ENCODE measurements around the gene SARNP.

SARNP gene

DNA sequence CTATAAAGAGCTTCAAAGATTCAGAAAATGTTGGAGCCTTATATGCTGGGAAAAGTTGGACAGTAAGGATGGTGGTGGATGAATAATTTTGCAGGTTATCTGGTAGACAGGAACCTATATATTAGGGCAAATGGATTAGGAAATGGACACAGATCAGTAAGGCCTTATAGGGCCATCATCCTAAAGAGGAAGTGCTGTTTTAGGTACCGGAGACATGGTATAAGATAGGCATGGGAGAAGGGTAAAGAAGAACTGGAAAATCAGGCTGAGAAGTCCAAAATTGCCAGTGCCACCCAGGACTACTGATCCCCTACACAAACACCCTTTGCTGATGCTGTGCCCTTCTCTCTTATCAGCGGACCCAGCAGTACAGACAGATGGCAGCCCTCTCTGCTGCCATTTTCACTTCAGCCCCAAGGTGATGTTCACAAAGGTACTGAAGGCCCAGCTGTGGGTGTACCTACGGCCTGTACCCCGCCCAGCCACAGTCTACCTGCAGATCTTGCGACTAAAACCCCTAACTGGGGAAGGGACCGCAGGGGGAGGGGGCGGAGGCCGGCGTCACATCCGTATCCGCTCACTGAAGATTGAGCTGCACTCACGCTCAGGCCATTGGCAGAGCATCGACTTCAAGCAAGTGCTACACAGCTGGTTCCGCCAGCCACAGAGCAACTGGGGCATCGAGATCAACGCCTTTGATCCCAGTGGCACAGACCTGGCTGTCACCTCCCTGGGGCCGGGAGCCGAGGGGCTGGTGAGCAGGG lies 69.1 kb downstream of the SARNP start:
- TF ChIP-seq, protein P1, sequence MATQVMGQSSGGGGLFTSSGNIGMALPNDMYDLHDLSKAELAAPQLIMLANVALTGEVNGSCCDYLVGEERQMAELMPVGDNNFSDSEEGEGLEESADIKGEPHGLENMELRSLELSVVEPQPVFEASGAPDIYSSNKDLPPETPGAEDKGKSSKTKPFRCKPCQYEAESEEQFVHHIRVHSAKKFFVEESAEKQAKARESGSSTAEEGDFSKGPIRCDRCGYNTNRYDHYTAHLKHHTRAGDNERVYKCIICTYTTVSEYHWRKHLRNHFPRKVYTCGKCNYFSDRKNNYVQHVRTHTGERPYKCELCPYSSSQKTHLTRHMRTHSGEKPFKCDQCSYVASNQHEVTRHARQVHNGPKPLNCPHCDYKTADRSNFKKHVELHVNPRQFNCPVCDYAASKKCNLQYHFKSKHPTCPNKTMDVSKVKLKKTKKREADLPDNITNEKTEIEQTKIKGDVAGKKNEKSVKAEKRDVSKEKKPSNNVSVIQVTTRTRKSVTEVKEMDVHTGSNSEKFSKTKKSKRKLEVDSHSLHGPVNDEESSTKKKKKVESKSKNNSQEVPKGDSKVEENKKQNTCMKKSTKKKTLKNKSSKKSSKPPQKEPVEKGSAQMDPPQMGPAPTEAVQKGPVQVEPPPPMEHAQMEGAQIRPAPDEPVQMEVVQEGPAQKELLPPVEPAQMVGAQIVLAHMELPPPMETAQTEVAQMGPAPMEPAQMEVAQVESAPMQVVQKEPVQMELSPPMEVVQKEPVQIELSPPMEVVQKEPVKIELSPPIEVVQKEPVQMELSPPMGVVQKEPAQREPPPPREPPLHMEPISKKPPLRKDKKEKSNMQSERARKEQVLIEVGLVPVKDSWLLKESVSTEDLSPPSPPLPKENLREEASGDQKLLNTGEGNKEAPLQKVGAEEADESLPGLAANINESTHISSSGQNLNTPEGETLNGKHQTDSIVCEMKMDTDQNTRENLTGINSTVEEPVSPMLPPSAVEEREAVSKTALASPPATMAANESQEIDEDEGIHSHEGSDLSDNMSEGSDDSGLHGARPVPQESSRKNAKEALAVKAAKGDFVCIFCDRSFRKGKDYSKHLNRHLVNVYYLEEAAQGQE (IDR thresholded peaks at IDR 0.05; ENCODE audit: insufficient read depth in 1 of 2, low read depth in 2 of 2, low read length in 2 of 2) = no peak
- TF ChIP-seq POLR2AphosphoS5 (IDR thresholded peaks at IDR 0.05; ENCODE audit: low read depth, low read length) (no peak), TAF1 (IDR thresholded peaks at IDR 0.05; ENCODE audit: borderline replicate concordance, insufficient read depth, low read length) (no peak), SIN3A (IDR thresholded peaks at IDR 0.05; ENCODE audit: borderline replicate concordance, insufficient read depth, low read length) (no peak), FOXP2 (optimal IDR thresholded peaks at IDR 0.05; ENCODE audit: borderline replicate concordance, extremely low read depth, extremely low read length, insufficient read depth) (no peak)

DNA sequence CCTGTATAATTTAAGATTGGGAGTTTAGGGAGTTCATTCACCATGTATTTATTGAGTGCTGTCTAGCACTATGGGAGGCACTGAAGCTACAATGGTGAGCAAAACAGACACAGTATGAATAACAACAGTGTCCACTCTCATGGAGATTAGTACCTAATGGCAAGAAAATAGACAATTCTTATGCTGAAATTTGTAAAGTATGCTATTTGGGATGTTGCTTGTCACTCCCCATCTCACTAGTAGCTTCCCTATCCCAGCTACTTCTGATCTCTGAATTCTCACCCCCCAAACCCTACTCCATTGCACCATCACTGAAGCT lies 70.7 kb downstream of the SARNP start:
- TF ChIP-seq POLR2AphosphoS5 (IDR thresholded peaks at IDR 0.05; ENCODE audit: low read depth, low read length) (no peak), TAF1 (IDR thresholded peaks at IDR 0.05; ENCODE audit: borderline replicate concordance, insufficient read depth, low read length) (no peak), FOXP2 (optimal IDR thresholded peaks at IDR 0.05; ENCODE audit: borderline replicate concordance, extremely low read depth, extremely low read length, insufficient read depth) (no peak), SIN3A (IDR thresholded peaks at IDR 0.05; ENCODE audit: borderline replicate concordance, insufficient read depth, low read length) (no peak)
- TF ChIP-seq, protein P1 (IDR thresholded peaks at IDR 0.05; ENCODE audit: insufficient read depth in 1 of 2, low read depth in 2 of 2, low read length in 2 of 2) = no peak

DNA sequence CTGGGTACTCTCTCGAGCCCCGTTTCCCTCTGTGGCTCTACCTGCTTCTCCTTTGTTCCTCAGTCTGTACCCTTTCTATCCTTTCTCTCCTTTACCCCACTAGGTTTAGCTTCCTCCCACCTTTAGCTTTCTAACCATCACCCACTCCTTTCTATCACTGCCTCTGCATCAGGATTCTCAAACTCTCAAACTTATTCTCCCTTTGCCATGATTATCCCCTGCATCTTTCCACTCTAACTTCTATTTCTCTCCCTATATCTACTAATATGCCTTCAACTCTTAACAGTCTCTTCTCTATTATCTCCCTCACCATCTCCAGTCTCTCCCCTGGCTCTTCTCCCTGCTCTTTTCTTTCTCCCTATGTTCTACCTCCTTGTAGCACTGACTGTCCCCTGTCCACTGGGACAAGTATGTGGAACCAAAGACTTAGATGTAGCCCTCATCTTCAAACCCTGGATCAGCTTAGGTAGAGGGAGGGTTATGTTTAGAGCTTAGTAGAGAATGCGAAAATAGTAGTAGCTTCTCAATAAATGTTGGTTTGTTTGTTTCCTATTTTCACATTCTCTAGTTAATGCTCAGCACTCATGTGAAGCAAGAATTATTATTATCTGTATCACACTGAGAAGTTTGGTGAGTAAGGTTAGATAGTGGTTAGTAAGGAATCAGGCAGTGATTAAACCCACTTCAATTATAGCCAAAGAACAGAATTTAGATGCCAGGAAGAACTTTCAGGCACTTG lies 71.2 kb downstream of the SARNP start:
- TF ChIP-seq POLR2AphosphoS5 (IDR thresholded peaks at IDR 0.05; ENCODE audit: low read depth, low read length) = no peak
- TF ChIP-seq FOXP2 (optimal IDR thresholded peaks at IDR 0.05; ENCODE audit: borderline replicate concordance, extremely low read depth, extremely low read length, insufficient read depth) = no peak
- no peak for TF ChIP-seq TAF1 (IDR thresholded peaks at IDR 0.05; ENCODE audit: borderline replicate concordance, insufficient read depth, low read length)
- TF ChIP-seq, protein P1 (IDR thresholded peaks at IDR 0.05; ENCODE audit: insufficient read depth in 1 of 2, low read depth in 2 of 2, low read length in 2 of 2) = no peak
- TF ChIP-seq SIN3A (IDR thresholded peaks at IDR 0.05; ENCODE audit: borderline replicate concordance, insufficient read depth, low read length) = no peak

DNA sequence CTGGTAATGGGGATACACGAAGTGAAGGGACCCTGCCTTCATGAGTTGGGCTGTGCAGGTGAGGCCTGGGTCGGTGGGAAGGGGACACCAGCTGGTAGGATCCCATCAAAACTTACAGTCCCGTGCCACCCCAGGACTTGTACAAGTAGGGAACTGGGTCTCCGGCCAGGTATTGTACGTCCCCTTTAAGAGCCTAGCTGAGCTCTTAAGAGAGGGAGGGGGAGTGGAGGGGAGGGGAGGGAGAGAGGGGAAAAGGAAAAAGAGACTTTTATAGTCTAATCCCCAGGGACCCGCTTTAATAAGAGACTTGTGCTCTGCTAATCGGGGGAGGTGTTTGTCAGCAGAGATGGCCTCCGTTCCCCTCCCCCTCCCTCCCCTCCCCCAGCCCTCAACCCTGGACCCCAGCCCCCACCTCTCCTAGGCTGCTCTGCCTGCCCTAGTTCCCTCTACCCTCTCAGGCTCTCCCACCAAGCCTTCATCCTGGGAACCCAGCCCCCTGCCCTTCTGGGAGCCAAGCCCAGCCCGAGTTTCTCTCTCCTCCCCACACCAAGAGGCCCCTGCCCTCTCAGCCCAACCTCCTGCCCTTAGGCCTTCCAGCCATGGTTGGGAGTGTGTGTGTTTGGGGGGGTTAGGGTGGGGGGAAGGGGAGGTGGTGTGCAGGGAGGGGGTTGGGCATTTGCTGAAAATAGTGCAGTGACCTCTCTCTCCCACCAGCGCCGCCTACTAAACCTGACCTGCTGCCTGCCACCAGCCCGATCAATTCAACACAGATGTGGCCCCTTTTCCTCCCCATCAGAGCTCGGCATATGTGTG lies 72.0 kb downstream of the SARNP start:
- no peak for TF ChIP-seq SIN3A (IDR thresholded peaks at IDR 0.05; ENCODE audit: borderline replicate concordance, insufficient read depth, low read length)

DNA sequence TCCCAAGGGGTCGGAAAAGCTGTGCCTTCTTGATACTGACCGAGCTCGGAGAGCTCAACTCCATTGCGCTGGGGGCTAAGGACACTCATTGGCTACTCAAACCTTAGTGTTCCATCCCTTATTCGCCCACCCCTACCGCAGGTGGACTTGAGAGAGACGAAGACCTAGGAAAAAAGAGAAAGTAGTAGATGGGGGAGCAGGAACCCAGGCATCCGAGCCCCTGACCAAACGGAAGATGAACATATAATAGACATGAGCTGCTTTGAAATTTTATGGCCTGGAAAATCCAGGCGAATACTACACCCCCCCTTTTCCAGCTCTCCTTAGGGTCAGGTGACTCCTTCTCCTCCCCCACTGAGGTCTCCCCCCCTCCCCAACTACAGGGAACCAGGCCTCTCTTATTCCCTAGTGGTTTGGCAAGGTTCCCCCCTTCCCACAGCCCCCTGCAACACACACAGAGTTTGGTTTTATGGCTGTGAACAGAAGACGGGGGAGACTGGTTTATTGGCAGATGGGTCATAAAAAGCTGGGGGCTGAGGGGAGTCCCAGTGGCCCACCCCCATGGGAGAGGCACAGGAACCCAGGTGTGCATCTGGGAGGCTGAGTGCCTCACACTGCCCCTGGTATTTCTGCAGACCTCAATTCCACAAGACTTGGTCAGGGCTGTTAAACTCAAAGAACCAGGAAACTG lies 73.0 kb downstream of the SARNP start:
- TF ChIP-seq SIN3A (IDR thresholded peaks at IDR 0.05; ENCODE audit: borderline replicate concordance, insufficient read depth, low read length) (no peak), TAF1 (IDR thresholded peaks at IDR 0.05; ENCODE audit: borderline replicate concordance, insufficient read depth, low read length) (no peak), POLR2AphosphoS5 (IDR thresholded peaks at IDR 0.05; ENCODE audit: low read depth, low read length) (no peak), FOXP2 (optimal IDR thresholded peaks at IDR 0.05; ENCODE audit: borderline replicate concordance, extremely low read depth, extremely low read length, insufficient read depth) (no peak)
- TF ChIP-seq, protein P1 (IDR thresholded peaks at IDR 0.05; ENCODE audit: insufficient read depth in 1 of 2, low read depth in 2 of 2, low read length in 2 of 2) = no peak
